HG03045 (cell line): Measurements from ENCODE around the gene PRPH2.
"Not testable (repeated sequence)": the region's sequence is repeated elsewhere in the genome, so short reads cannot be mapped to it uniquely, and the experiment has no call there.

Source experiments
- ATAC-seq: cut with Tn5 transposase; IDR thresholded peaks from one replicate; pipeline ENCODE4 v1.9.1; 2021; ENCODE audit warnings: mild to moderate bottlenecking, moderate library complexity; ENCODE audit not compliant: unreplicated experiment

Gene PRPH2

GRCh38 chr6:42742116-42742894 is 19.9 kb upstream of the PRPH2 start:
- ATAC-seq, result no peak

- ATAC-seq, result no peak
Observed at GRCh38 chr6:42740725-42741124, 18.3 kb upstream of the PRPH2 start.

- ATAC-seq, result no peak
Observed at GRCh38 chr6:42735976-42736375, 13.6 kb upstream of the PRPH2 start.

GRCh38 chr6:42733867-42734481 is 11.6 kb upstream of the PRPH2 start:
- ATAC-seq, result not testable (repeated sequence)

- no peak for ATAC-seq
Observed at GRCh38 chr6:42729731-42730130, 7.3 kb upstream of the PRPH2 start.

GRCh38 chr6:42727627-42728026 is 5.2 kb upstream of the PRPH2 start:
- no peak for ATAC-seq

GRCh38 chr6:42727087-42727611 is 4.8 kb upstream of the PRPH2 start:
- ATAC-seq, result no peak

GRCh38 chr6:42726485-42727086 is 4.2 kb upstream of the PRPH2 start:
- no peak for ATAC-seq

- no peak for ATAC-seq
Observed at GRCh38 chr6:42726026-42726425, 3.6 kb upstream of the PRPH2 start.

- ATAC-seq, result no peak
Observed at GRCh38 chr6:42724825-42725224, 2.4 kb upstream of the PRPH2 start.

- no peak for ATAC-seq
Observed at GRCh38 chr6:42720739-42721138, 1.7 kb downstream of the PRPH2 start.

GRCh38 chr6:42715871-42716270 is 6.5 kb downstream of the PRPH2 start:
- no peak for ATAC-seq

- ATAC-seq, result no peak
Observed at GRCh38 chr6:42714098-42714761, 8.2 kb downstream of the PRPH2 start.

GRCh38 chr6:42711930-42712329 is 10.5 kb downstream of the PRPH2 start:
- ATAC-seq, result no peak

GRCh38 chr6:42710316-42710715 is 12.1 kb downstream of the PRPH2 start:
- ATAC-seq, result no peak

- ATAC-seq, result no peak
Observed at GRCh38 chr6:42709871-42710270, 12.5 kb downstream of the PRPH2 start.

- ATAC-seq, result no peak
Observed at GRCh38 chr6:42708096-42708495, 14.3 kb downstream of the PRPH2 start.

- ATAC-seq, result no peak
Observed at GRCh38 chr6:42707595-42707994, 14.8 kb downstream of the PRPH2 start.

GRCh38 chr6:42704937-42705374 is 17.4 kb downstream of the PRPH2 start:
- no peak for ATAC-seq

GRCh38 chr6:42704251-42704936 is 18.0 kb downstream of the PRPH2 start:
- no peak for ATAC-seq

- not testable (repeated sequence) for ATAC-seq
Observed at GRCh38 chr6:42702786-42703185, 19.6 kb downstream of the PRPH2 start.
